SU-DHL-6 (cell line): ENCODE results near the gene CATSPERD.

Source experiments
- H2AFZ ChIP-seq: fragments of 200-600 bp; sonication (generic); 2 replicates; pipeline ENCODE4 v1.6.1; 2014; ENCODE audit warnings: low read depth, mild to moderate bottlenecking, moderate library complexity, mixed read lengths, antibody characterized with exemption, low read length; ENCODE audit not compliant: severe bottlenecking
- H3F3A ChIP-seq: fragments of 200-600 bp; shearing (Covaris generic); 2 replicates; pipeline ENCODE4 v1.6.0; 2016; ENCODE audit warnings: antibody characterized with exemption, mild to moderate bottlenecking; ENCODE audit not compliant: insufficient read depth
- H3K27ac ChIP-seq: fragments of 200-600 bp; sonication (generic); 2 replicates; pipeline ENCODE4 v1.5.1; 2016; ENCODE audit warnings: low read depth, mild to moderate bottlenecking, low read length, moderate library complexity, mixed read lengths
- H3K27me3 ChIP-seq: fragments of 200-600 bp; sonication (generic), shearing (Covaris generic); 2 replicates; pipeline ENCODE4 v1.6.0; 2014; ENCODE audit warnings: mild to moderate bottlenecking, low read length
- H3K36me3 ChIP-seq: fragments of 200-600 bp; sonication (generic); 2 replicates; pipeline ENCODE4 v1.6.1; 2014; ENCODE audit warnings: mild to moderate bottlenecking, low read length, mixed read lengths
- H3K4me2 ChIP-seq: fragments of 300-600, 200-600 bp; shearing (Covaris generic), sonication (generic); 2 replicates; pipeline ENCODE4 v1.6.0; 2014; ENCODE audit warnings: low read length, low read depth, mild to moderate bottlenecking; ENCODE audit not compliant: poor library complexity, severe bottlenecking
- H3K4me3 ChIP-seq: fragments of 200-600 bp; sonication (generic); 2 replicates; pipeline ENCODE4 v1.5.1; 2014; ENCODE audit warnings: antibody characterized with exemption, low read length, mild to moderate bottlenecking, mixed read lengths; ENCODE audit not compliant: insufficient read depth, poor library complexity, severe bottlenecking
- H3K79me2 ChIP-seq: fragments of 200-600 bp; sonication (generic); 2 replicates; pipeline ENCODE4 v1.6.1; 2014; ENCODE audit warnings: mild to moderate bottlenecking, low read length, moderate library complexity; ENCODE audit not compliant: insufficient read depth
- H3K9ac ChIP-seq: fragments of 200-600 bp; sonication (generic); 2 replicates; pipeline ENCODE4 v1.7.0; 2014; ENCODE audit warnings: mild to moderate bottlenecking, low read length
- H3K9me2 ChIP-seq: fragments of 200-600 bp; sonication (generic); replicated peaks from 2 replicates; pipeline ENCODE4 v1.6.1; 2014; ENCODE audit warnings: low read length; ENCODE audit not compliant: insufficient read depth
- H3K9me3 ChIP-seq: fragments of 200-600 bp; sonication (generic); 2 replicates; pipeline ENCODE4 v1.6.1; 2014; ENCODE audit warnings: low read length, mixed read lengths; ENCODE audit not compliant: insufficient read depth
- H4K20me1 ChIP-seq: fragments of 200-600 bp; sonication (generic); 2 replicates; pipeline ENCODE4 v1.6.1; 2014; ENCODE audit warnings: low read depth, mild to moderate bottlenecking, antibody characterized with exemption, low read length, moderate library complexity, mixed read lengths
- CTCF ChIP-seq: fragments of 200-600 bp; sonication (generic); IDR thresholded peaks from one replicate; pipeline ENCODE4 v1.5.1; 2017; ENCODE audit warnings: antibody characterized with exemption, mild to moderate bottlenecking, low read length, moderate library complexity; ENCODE audit not compliant: insufficient read depth, poor library complexity, severe bottlenecking
- EZH2phosphoT487 ChIP-seq: fragments of 200-600 bp; sonication (generic), shearing (Covaris generic); conservative IDR thresholded peaks from 2 replicates; pipeline ENCODE4 v1.6.1; 2018; ENCODE audit warnings: mild to moderate bottlenecking, antibody characterized with exemption, low read length, moderate library complexity, mixed read lengths

Gene CATSPERD

GRCh38 chr19:5809469-5809868 is 89.0 kb downstream of the CATSPERD start:
- no peak overlapping the region for H3K27ac ChIP-seq
- TF ChIP-seq CTCF (no peak), EZH2phosphoT487 (no peak)
- H3K4me3 ChIP-seq = no peak overlapping the region
- H3K9ac ChIP-seq = no peak overlapping the region
- H3K79me2 ChIP-seq = no peaks in the 10 kb centered on the region
- H3K4me2 ChIP-seq = no peak overlapping the region
- no peaks in the 10 kb centered on the region for H3K9me3 ChIP-seq
- H2AFZ ChIP-seq = no peak overlapping the region
- H3K36me3 ChIP-seq = no peaks in the 10 kb centered on the region
- no peaks in the 10 kb centered on the region for H3K27me3 ChIP-seq
- H4K20me1 ChIP-seq = no peaks in the 10 kb centered on the region
- no peaks in the 10 kb centered on the region for H3F3A ChIP-seq
- H3K9me2 ChIP-seq = no peaks in the 10 kb centered on the region

- H3K27me3 ChIP-seq = no peaks in the 10 kb centered on the region
Measured at GRCh38 chr19:5811117-5811516, 90.7 kb downstream of the CATSPERD start.

GRCh38 chr19:5814123-5814851 is 93.8 kb downstream of the CATSPERD start:
- no peaks in the 10 kb centered on the region for H3K36me3 ChIP-seq
- H3K79me2 ChIP-seq = no peaks in the 10 kb centered on the region
- H2AFZ ChIP-seq = no peak overlapping the region
- no peaks in the 10 kb centered on the region for H3F3A ChIP-seq
- H3K9me2 ChIP-seq = no peaks in the 10 kb centered on the region
- no peak overlapping the region for H3K9ac ChIP-seq
- TF ChIP-seq CTCF = no peak
- TF ChIP-seq EZH2phosphoT487 = no peak
- H3K4me3 ChIP-seq = no peak overlapping the region
- H3K9me3 ChIP-seq = no peaks in the 10 kb centered on the region
- no peak overlapping the region for H3K4me2 ChIP-seq
- H3K27me3 ChIP-seq = no peaks in the 10 kb centered on the region
- H4K20me1 ChIP-seq = no peaks in the 10 kb centered on the region
- H3K27ac ChIP-seq = no peak overlapping the region

More at GRCh38 chr19:5811117-5811516, 90.7 kb downstream of the CATSPERD start:
- no peaks in the 10 kb centered on the region for H3K79me2 ChIP-seq
- no peaks in the 10 kb centered on the region for H3K36me3 ChIP-seq
- H3F3A ChIP-seq = no peaks in the 10 kb centered on the region
- H3K4me2 ChIP-seq = no peak overlapping the region
- H4K20me1 ChIP-seq = no peaks in the 10 kb centered on the region
- H3K27ac ChIP-seq = no peak overlapping the region
- H3K4me3 ChIP-seq = no peak overlapping the region
- no peaks in the 10 kb centered on the region for H3K9me3 ChIP-seq
- no peak overlapping the region for H2AFZ ChIP-seq
- TF ChIP-seq EZH2phosphoT487 (no peak), CTCF (no peak)
- H3K9ac ChIP-seq = no peak overlapping the region
- no peaks in the 10 kb centered on the region for H3K9me2 ChIP-seq
